HG02943 (cell line): ENCODE data around the gene ASB10.

Experiments
- ATAC-seq: cut with Tn5 transposase; IDR thresholded peaks from one replicate; pipeline ENCODE4 v1.9.1; 2021; ENCODE audit warnings: mild to moderate bottlenecking, low read depth, moderate library complexity; ENCODE audit not compliant: unreplicated experiment

Gene ASB10

DNA sequence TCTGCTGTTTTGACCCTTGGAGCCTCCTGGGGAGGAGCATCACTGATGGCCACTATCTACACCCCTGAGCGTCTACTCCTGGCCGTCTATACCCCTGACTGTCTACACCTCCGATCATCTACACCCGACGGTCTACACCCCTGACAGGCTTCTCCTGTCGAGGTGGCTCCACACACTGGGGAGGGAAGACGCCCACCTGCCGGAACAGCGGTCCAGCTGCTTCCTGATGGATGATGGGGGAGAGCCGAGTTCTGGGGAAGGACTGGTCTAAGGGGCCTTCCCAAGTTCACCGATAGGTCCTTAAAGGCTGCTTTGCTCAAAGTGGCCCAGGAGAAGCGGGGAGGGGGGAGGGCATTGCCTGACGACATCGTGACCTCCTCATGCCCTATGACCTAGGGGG, 58.9 kb downstream of the ASB10 start:
- no peak for ATAC-seq

DNA sequence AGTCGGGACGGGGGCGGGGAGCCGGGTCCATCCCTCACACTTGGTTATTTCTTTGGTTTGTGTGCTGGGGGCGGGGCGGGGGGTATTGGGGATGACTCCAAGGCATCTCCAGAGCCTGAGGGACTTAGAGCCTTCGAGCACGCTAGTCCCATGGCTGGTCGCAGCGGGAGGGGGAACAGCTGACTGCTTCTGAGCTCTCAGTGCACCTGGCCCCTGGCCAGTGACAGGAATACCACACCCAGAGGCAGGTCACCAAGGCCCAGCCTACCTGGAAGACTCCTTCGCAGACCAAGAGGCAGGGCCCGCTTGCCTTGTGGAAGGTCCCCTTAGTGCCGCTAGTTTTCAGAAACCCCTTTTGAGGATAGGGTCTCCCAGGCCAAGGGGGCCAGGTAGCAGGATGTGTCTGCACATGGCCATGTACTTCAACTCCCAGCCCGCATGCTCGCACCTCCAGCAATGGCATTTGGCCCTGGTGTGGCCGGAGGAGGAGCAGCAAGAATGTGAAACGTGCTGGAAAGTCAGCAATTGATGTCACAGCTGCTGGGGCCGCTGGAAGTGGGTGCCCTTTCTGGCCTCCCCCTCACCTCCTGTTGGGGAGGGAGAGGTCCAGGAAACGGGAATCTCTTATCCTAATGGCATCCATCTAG, 60.4 kb downstream of the ASB10 start:
- ATAC-seq = no peak

DNA sequence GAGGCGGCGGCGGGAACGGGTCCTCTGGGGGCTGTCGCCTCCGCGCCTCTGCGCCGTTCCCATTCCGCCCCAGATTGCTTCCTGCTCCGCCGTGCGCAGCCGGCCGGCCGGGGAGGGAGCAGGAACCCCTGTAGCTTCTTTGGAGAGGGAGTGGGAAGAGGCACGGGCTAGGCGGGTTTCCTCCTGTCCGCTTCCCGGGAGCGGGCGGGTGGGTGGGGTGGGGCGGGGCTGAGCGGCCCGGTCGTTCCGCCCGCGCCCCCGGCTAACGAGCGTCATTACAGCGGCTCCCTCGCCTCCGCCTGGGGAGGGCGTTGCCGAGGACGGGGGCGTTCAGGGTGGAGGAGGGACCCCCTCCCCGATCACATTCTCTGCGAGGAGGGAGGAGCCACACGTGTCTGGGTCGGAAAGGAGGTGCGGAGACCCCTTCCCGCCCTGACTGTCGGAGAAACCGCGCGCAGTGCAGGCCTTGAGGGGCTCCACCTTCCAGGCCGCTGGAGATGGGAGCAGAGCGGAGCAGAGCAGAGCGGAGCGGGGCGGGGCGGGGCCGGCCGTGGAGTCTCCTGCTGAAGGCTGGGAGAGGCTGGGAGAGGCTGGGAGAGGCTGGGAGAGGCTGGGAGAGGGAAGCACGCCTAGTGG, 61.1 kb downstream of the ASB10 start:
- ATAC-seq = no peak
